HFFc6 (cell line): ENCODE measurements around the gene TMED3. TPM values are rescaled to one million over a fixed set of nuclear protein-coding genes. Genes with fewer than 3 reads are reported as not detected.
A peak's percentile ranks its signal among the peaks of the same experiment; 100 is the strongest.
"Not testable (repeated sequence)": the region's sequence is repeated elsewhere in the genome, so short reads cannot be mapped to it uniquely, and the experiment has no call there.

ENCODE experiments used
- DNase-seq: peaks from one replicate; pipeline ENCODE4 v3.0.0-alpha.2; 2018
- H3K27ac Mint-ChIP-seq: 2 replicates; pipeline ENCODE4 v1.8.0; 2020; ENCODE audit warnings: mild to moderate bottlenecking, mixed read lengths
- H3K27me3 Mint-ChIP-seq: 2 replicates; pipeline ENCODE4 v1.8.0; 2021; ENCODE audit warnings: mild to moderate bottlenecking, moderate library complexity, mixed read lengths; ENCODE audit not compliant: insufficient read depth
- H3K36me3 Mint-ChIP-seq: 2 replicates; pipeline ENCODE4 v1.8.0; 2021; ENCODE audit warnings: low read depth, mixed read lengths
- H3K4me1 Mint-ChIP-seq: 2 replicates; pipeline ENCODE4 v1.8.0; 2020; ENCODE audit warnings: low read depth, mixed read lengths
- H3K4me3 Mint-ChIP-seq: 2 replicates; pipeline ENCODE4 v1.8.0; 2020; ENCODE audit warnings: mild to moderate bottlenecking, moderate library complexity, mixed read lengths
- H3K9me3 Mint-ChIP-seq: 2 replicates; pipeline ENCODE4 v1.8.0; 2020; ENCODE audit warnings: mild to moderate bottlenecking, mixed read lengths
- CTCF ChIP-seq: fragments of 200-600 bp; sonication (generic); IDR thresholded peaks from 2 replicates; pipeline ENCODE4 v1.5.0; 2021; ENCODE audit warnings: antibody characterized with exemption, mild to moderate bottlenecking
- total RNA-seq, 6 experiments: library from RNA; stranded (reverse); fragmentation: NEBNext Ultra II Directional; extraction: Animal tissue kit (Norgen Biotek cat#: 25700); gene quantifications; 2 replicates in 1 of 6; 3 replicates in 5 of 6; pipeline ENCODE4 v1.2.3, GENCODE V29; 2021

Gene TMED3
- total RNA-seq, 6 experiments from 2014 or later, result 135 to 176 (median 154) TPM

- Mint-ChIP-seq H3K4me1 (peaks cover 29% of the 10 kb centered on the region), H3K4me3 (peak overlapping the region; percentile 90), H3K9me3 (no peaks in the 10 kb centered on the region), H3K27ac (peak overlapping the region; percentile 38), H3K27me3 (peaks cover 9% of the 10 kb centered on the region), H3K36me3 (peaks cover 48% of the 10 kb centered on the region)
- TF ChIP-seq CTCF, result no peak
- no peak for DNase-seq
Measured at GRCh38 chr15:79311901-79312553, 1.1 kb downstream of the TMED3 start.

- Mint-ChIP-seq H3K27me3 (peaks cover 2% of the 10 kb centered on the region), H3K4me3 (no peak overlapping the region), H3K9me3 (no peaks in the 10 kb centered on the region), H3K36me3 (peaks cover 67% of the 10 kb centered on the region), H3K4me1 (peaks cover 29% of the 10 kb centered on the region), H3K27ac (no peak overlapping the region)
- TF ChIP-seq CTCF, result no peak
- DNase-seq, result no peak
Measured at GRCh38 chr15:79314186-79314585, 3.3 kb downstream of the TMED3 start.

- H3K9me3 Mint-ChIP-seq, result no peaks in the 10 kb centered on the region
- H3K4me1 Mint-ChIP-seq, result peaks cover 29% of the 10 kb centered on the region
- H3K27ac Mint-ChIP-seq, result no peak overlapping the region
- H3K4me3 Mint-ChIP-seq, result no peak overlapping the region
- TF ChIP-seq CTCF, result no peak
- H3K27me3 Mint-ChIP-seq, result no peaks in the 10 kb centered on the region; the same call in 1 of the 2 replicates
- DNase-seq, result no peak
- H3K36me3 Mint-ChIP-seq, result peaks cover 73% of the 10 kb centered on the region
Measured at GRCh38 chr15:79314811-79315210, 3.9 kb downstream of the TMED3 start.

GRCh38 chr15:79315623-79316328, 4.9 kb downstream of the TMED3 start:
- Mint-ChIP-seq H3K27me3 (no peaks in the 10 kb centered on the region; the same call in 1 of the 2 replicates), H3K27ac (no peak overlapping the region), H3K4me1 (peaks cover 29% of the 10 kb centered on the region), H3K36me3 (peaks cover 73% of the 10 kb centered on the region), H3K4me3 (no peak overlapping the region), H3K9me3 (no peaks in the 10 kb centered on the region)
- DNase-seq, result no peak
- TF ChIP-seq CTCF, result no peak

- Mint-ChIP-seq H3K9me3 (no peaks in the 10 kb centered on the region), H3K4me3 (no peak overlapping the region), H3K27me3 (no peaks in the 10 kb centered on the region; the same call in 1 of the 2 replicates), H3K36me3 (peaks cover 70% of the 10 kb centered on the region), H3K27ac (no peak overlapping the region), H3K4me1 (peaks cover 25% of the 10 kb centered on the region)
- DNase-seq, result no peak
- TF ChIP-seq CTCF, result no peak
Measured at GRCh38 chr15:79316864-79317263, 6.0 kb downstream of the TMED3 start.

GRCh38 chr15:79319973-79320372, 9.1 kb downstream of the TMED3 start:
- not testable (repeated sequence) for H3K4me1 Mint-ChIP-seq, H3K9me3 Mint-ChIP-seq, H3K27me3 Mint-ChIP-seq, H3K4me3 Mint-ChIP-seq, H3K27ac Mint-ChIP-seq, DNase-seq
- H3K36me3 Mint-ChIP-seq, result peaks cover 55% of the 10 kb centered on the region
